SJCRH30 (cell line): Measurements from ENCODE around the gene LAMA3. TPM values are rescaled to one million over a fixed set of nuclear protein-coding genes. Genes with fewer than 3 reads are reported as not detected.

Experiments used
- DNase-seq, 2 experiments: peaks; one replicate each; pipeline ENCODE4 v3.0.0-alpha.2; 2015 to 2020
- H3K27ac ChIP-seq: fragments of 250-450 bp; sonication (Bioruptor Pico); 2 replicates; pipeline ENCODE4 v1.5.1; 2020; ENCODE audit warnings: mild to moderate bottlenecking, moderate library complexity
- H3K27me3 ChIP-seq: fragments of 250-450 bp; sonication (Bioruptor Pico); 2 replicates; pipeline ENCODE4 v1.5.1; 2020; ENCODE audit warnings: mild to moderate bottlenecking, moderate library complexity
- H3K36me3 ChIP-seq: fragments of 250-450 bp; sonication (Bioruptor Pico); 2 replicates; pipeline ENCODE4 v1.5.1; 2020; ENCODE audit warnings: mild to moderate bottlenecking, moderate library complexity
- H3K4me1 ChIP-seq: fragments of 250-450 bp; sonication (Bioruptor Pico); 2 replicates; pipeline ENCODE4 v1.5.1; 2020; ENCODE audit warnings: mild to moderate bottlenecking, moderate library complexity
- H3K4me3 ChIP-seq: fragments of 250-450 bp; sonication (Bioruptor Pico); 2 replicates; pipeline ENCODE4 v1.5.1; 2020; ENCODE audit warnings: mild to moderate bottlenecking, moderate library complexity
- H3K9me3 ChIP-seq: fragments of 250-450 bp; sonication (Bioruptor Pico); replicated peaks from 2 replicates; pipeline ENCODE4 v1.5.1; 2020; ENCODE audit warnings: mild to moderate bottlenecking, moderate library complexity
- total RNA-seq: library from RNA; depleted of rRNA; stranded (reverse); fragments of >200 nt; shearing (Covaris generic); gene quantifications from 2 replicates; pipeline ENCODE4 v1.2.3, GENCODE V29; 2014

LAMA3 gene
- total RNA-seq, 1 experiment from 2014 or later: 0.04 TPM

DNA sequence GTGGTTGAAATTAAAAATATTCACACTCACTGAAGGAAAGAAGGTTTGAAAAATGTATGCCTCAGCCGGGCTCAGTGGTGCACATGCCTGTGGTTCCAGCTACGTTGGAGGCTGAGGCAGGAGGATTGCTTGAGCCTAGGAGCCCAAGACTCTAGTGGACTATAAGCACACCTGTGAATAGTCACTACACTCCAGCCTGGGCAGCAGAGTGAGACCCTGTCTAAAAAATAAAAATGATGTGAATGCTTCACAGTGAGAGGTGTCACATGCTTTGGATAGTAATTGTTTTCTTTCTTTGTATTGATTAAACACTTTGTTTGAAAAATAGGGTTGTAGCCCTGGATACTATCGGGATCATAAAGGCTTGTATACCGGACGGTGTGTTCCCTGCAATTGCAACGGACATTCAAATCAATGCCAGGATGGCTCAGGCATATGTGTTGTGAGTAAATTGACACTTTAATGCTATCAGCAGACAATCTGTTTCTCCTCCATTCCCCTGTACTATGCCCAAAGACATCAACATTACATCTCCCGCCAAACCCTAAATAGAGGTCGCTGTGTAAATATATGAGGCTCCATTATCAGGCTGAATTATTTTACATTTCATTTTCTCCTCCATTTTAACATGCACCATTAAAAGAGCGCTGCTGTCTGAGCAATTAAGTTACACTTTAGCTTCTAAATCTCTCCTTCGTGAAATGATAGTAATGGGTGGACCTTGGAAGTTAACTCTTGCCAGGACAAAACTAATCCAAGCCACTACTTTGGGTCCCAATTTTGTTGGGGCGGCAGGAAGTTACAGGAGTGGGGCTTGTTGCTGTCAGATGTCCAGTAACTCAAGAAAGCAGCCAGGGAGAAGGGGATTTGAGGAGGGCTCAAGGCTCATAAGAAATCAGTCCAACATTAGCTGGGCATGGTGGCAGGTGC lies 187.0 kb downstream of the LAMA3 start:
- no peak for DNase-seq
- Histone ChIP-seq H3K27ac (no peak overlapping the region), H3K4me1 (peaks cover 12% of the 10 kb centered on the region), H3K9me3 (no peaks in the 10 kb centered on the region), H3K36me3 (no peaks in the 10 kb centered on the region), H3K27me3 (no peaks in the 10 kb centered on the region), H3K4me3 (no peak overlapping the region)

DNA sequence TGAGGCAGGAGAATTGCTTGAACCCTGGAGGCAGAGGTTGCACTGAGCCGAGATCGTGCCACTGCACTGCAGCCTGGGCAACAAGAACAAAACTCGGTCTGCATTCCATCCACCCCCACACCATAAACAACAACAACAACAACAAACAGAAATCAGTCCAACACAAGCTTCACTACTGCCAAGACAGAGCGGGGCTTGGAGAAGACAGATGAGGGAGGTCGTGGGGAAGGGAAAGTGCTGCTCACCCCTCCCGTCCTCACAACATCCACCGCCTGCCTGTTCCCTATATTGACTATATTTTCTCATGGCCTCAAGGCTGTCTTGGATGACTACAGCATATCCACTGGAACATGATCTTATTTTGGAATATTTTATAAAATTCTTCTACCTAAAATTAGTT lies 187.7 kb downstream of the LAMA3 start:
- H3K27me3 ChIP-seq: no peaks in the 10 kb centered on the region
- H3K36me3 ChIP-seq: no peaks in the 10 kb centered on the region
- no peak for DNase-seq
- H3K9me3 ChIP-seq: no peaks in the 10 kb centered on the region
- no peak overlapping the region for H3K27ac ChIP-seq
- H3K4me3 ChIP-seq: no peak overlapping the region
- H3K4me1 ChIP-seq: peaks cover 5% of the 10 kb centered on the region

- no peak for DNase-seq
- Histone ChIP-seq H3K27me3 (no peaks in the 10 kb centered on the region), H3K36me3 (no peaks in the 10 kb centered on the region), H3K4me3 (no peak overlapping the region), H3K4me1 (peaks cover under 1% of the 10 kb centered on the region), H3K27ac (no peak overlapping the region), H3K9me3 (no peaks in the 10 kb centered on the region)
These were observed 188.1 kb downstream of the LAMA3 start for GRCh38 chr18:23877371-23877770.

DNA sequence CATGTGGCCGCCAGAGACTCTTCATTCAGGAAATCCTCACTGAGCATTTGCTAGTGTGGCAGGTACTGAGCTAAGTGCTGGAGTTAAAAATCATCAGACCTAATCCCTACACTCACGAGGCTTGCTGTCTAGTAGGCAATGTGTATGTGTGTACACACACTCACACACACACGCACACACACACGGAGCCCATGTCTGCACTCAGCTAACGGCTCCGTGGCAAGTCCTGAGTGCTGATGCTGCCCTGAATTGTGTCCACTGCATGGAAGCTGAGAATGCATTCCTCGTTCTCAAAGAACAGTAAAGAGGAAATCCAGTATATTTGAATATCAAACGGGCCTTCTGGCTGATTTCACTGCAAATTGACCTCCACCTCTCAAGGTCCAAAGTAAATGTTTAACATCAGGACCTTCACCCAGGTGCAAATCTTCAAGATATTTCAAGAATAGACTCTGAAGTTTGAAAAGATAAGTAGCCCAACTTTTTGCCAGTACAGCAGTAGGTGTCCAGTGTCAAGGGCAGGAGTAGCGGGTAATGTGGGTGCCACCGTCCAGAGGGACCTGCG lies 189.2 kb downstream of the LAMA3 start:
- Histone ChIP-seq H3K9me3 (no peaks in the 10 kb centered on the region), H3K36me3 (no peaks in the 10 kb centered on the region), H3K27me3 (no peaks in the 10 kb centered on the region), H3K4me1 (no peaks in the 10 kb centered on the region), H3K4me3 (no peak overlapping the region), H3K27ac (no peak overlapping the region)
- no peak for DNase-seq

- no peak overlapping the region for H3K4me3 ChIP-seq
- H3K9me3 ChIP-seq: no peaks in the 10 kb centered on the region
- H3K4me1 ChIP-seq: no peaks in the 10 kb centered on the region
- no peak for DNase-seq
- H3K27me3 ChIP-seq: no peaks in the 10 kb centered on the region
- H3K36me3 ChIP-seq: no peaks in the 10 kb centered on the region
- no peak overlapping the region for H3K27ac ChIP-seq
These were observed 189.9 kb downstream of the LAMA3 start for GRCh38 chr18:23879126-23879525.

DNA sequence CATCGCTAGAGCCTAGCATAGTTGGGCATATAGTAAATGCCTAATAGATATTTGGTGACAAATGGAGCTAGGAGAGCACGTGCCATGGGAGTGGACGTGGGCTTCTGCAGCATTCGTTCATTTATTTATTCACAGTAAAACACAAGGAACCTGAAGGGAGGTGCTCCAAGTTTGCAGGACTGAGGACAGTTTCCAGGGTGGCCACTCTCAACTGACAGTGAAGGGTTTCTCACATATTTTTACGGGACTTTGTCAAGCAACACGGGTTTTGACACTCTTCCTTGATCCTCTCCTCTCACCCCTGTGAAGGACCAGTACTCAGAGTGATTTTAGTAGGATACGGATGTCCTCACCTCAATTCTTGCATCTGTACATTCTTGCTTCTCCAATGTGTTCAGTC lies 190.3 kb downstream of the LAMA3 start:
- no peaks in the 10 kb centered on the region for H3K4me1 ChIP-seq
- no peak overlapping the region for H3K27ac ChIP-seq
- no peak for DNase-seq
- H3K27me3 ChIP-seq: no peaks in the 10 kb centered on the region
- no peak overlapping the region for H3K4me3 ChIP-seq
- H3K9me3 ChIP-seq: no peaks in the 10 kb centered on the region
- no peaks in the 10 kb centered on the region for H3K36me3 ChIP-seq

- DNase-seq: no peak
- Histone ChIP-seq H3K27me3 (no peaks in the 10 kb centered on the region), H3K4me1 (no peaks in the 10 kb centered on the region), H3K36me3 (no peaks in the 10 kb centered on the region), H3K9me3 (no peaks in the 10 kb centered on the region), H3K4me3 (no peak overlapping the region), H3K27ac (no peak overlapping the region)
These were observed 190.8 kb downstream of the LAMA3 start for GRCh38 chr18:23879966-23880565.

DNA sequence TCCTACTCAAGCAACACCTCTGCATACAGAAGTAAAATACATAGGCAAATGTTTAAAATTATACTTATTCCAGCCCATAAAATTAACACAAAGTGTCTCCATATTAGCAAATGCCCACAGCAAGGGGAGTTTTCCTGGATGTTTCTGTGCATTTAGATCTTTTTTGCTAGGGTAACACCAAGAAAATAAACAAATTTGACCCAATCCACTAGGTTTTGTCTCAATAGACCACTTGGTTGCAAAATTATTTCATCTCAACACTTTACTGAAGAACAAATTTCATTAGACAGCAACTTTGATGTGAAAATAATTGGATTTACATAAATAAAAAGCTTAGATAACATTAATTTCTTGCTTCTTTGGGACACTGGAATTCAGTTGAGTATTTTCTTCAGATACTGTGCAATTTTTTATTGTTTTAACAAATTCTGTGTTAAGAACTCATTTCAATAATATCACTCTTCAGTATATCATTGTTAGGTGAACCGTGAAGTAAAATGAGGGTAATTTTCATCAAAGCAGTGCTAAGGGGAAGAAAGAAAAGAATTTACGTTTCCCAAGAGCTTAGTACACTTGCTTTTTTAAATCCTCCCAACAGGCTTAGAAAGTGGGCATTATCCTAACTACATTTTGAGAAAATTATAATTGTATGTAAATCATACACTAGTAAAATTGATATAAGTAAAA lies 191.8 kb downstream of the LAMA3 start:
- Histone ChIP-seq H3K4me1 (no peaks in the 10 kb centered on the region), H3K27ac (no peak overlapping the region), H3K36me3 (no peaks in the 10 kb centered on the region), H3K4me3 (no peak overlapping the region), H3K27me3 (no peaks in the 10 kb centered on the region), H3K9me3 (no peaks in the 10 kb centered on the region)
- no peak for DNase-seq

- no peak for DNase-seq
- Histone ChIP-seq H3K27me3 (no peaks in the 10 kb centered on the region), H3K4me1 (no peaks in the 10 kb centered on the region), H3K27ac (no peak overlapping the region), H3K36me3 (no peaks in the 10 kb centered on the region), H3K9me3 (no peaks in the 10 kb centered on the region), H3K4me3 (no peak overlapping the region)
These were observed 192.5 kb downstream of the LAMA3 start for GRCh38 chr18:23881778-23882177.

GRCh38 chr18:23882616-23883276 lies 193.5 kb downstream of the LAMA3 start:
- Histone ChIP-seq H3K9me3 (no peaks in the 10 kb centered on the region), H3K27me3 (no peaks in the 10 kb centered on the region), H3K4me1 (no peaks in the 10 kb centered on the region), H3K27ac (no peak overlapping the region), H3K4me3 (no peak overlapping the region), H3K36me3 (no peaks in the 10 kb centered on the region)
- no peak for DNase-seq

- no peak overlapping the region for H3K4me3 ChIP-seq
- H3K36me3 ChIP-seq: no peaks in the 10 kb centered on the region
- no peaks in the 10 kb centered on the region for H3K27me3 ChIP-seq
- H3K9me3 ChIP-seq: no peaks in the 10 kb centered on the region
- no peak overlapping the region for H3K27ac ChIP-seq
- no peak for DNase-seq
- H3K4me1 ChIP-seq: no peaks in the 10 kb centered on the region
These were observed 194.1 kb downstream of the LAMA3 start for GRCh38 chr18:23883277-23883790.

- Histone ChIP-seq H3K27ac (no peak overlapping the region), H3K4me1 (peaks cover under 1% of the 10 kb centered on the region; the same call in 1 of the 2 replicates), H3K36me3 (no peaks in the 10 kb centered on the region), H3K4me3 (no peak overlapping the region), H3K27me3 (no peaks in the 10 kb centered on the region), H3K9me3 (no peaks in the 10 kb centered on the region)
- DNase-seq: no peak
These were observed 195.6 kb downstream of the LAMA3 start for GRCh38 chr18:23884681-23885375.

GRCh38 chr18:23885750-23886149 lies 196.5 kb downstream of the LAMA3 start:
- no peak for DNase-seq
- H3K4me3 ChIP-seq: no peak overlapping the region
- H3K27me3 ChIP-seq: no peaks in the 10 kb centered on the region

GRCh38 chr18:23887035-23887434 lies 197.8 kb downstream of the LAMA3 start:
- Histone ChIP-seq H3K4me1 (peaks cover 12% of the 10 kb centered on the region; the same call in 1 of the 2 replicates), H3K4me3 (no peak overlapping the region), H3K36me3 (no peaks in the 10 kb centered on the region), H3K27ac (no peak overlapping the region), H3K9me3 (no peaks in the 10 kb centered on the region), H3K27me3 (no peaks in the 10 kb centered on the region)
- no peak for DNase-seq

More at GRCh38 chr18:23885750-23886149, 196.5 kb downstream of the LAMA3 start:
- Histone ChIP-seq H3K4me1 (peaks cover 9% of the 10 kb centered on the region; the same call in 1 of the 2 replicates), H3K36me3 (no peaks in the 10 kb centered on the region), H3K9me3 (no peaks in the 10 kb centered on the region), H3K27ac (no peak overlapping the region)
